Measurements from ENCODE around the gene SLC13A3. TPM values are rescaled to one million over a fixed set of nuclear protein-coding genes. Genes with fewer than 3 reads are reported as not detected.

The SLC13A3 gene
- total RNA-seq, 2 experiments from 2014 or later, result 0.07 TPM

- Mint-ChIP-seq H3K9me3 (ENCODE audit: low read depth) (no peaks in the 10 kb centered on the region), H3K36me3 (ENCODE audit: low read depth) (no peaks in the 10 kb centered on the region), H3K27ac (no peak overlapping the region), H3K4me3 (no peak overlapping the region), H3K4me1 (peaks cover 23% of the 10 kb centered on the region), H3K27me3 (peaks cover 2% of the 10 kb centered on the region)
- no peak for DNase-seq
- ChIA-PET CTCF (no interaction called here), POLR2A (no interaction called here)
- intact Hi-C loops (cut with DNase I, micrococcal nuclease), result loop anchor here in 1 of 2 experiments (1.0 kb wide), 1 partner anchor 35 kb away; the partner anchor contains the start of gene ZNF334
- no peak for ATAC-seq
Observed at GRCh38 chr20:46547995-46548394, 103.3 kb downstream of the SLC13A3 start.

GRCh38 chr20:46546936-46547335, 104.3 kb downstream of the SLC13A3 start:
- H3K9me3 Mint-ChIP-seq (ENCODE audit: low read depth), result no peaks in the 10 kb centered on the region
- peaks cover 7% of the 10 kb centered on the region for H3K27me3 Mint-ChIP-seq
- DNase-seq (peak; percentile 20), ATAC-seq (peak; percentile 35)
- POLR2A ChIA-PET, result no interaction called here
- CTCF ChIA-PET, result interaction anchor here (0.6 to 1.1 kb wide), 3 partner anchors 11 to 381 kb away, joined by 3 to 4 read pairs (median 3); no protein-coding TSS in a partner anchor
- peaks cover 13% of the 10 kb centered on the region for H3K4me1 Mint-ChIP-seq
- H3K4me3 Mint-ChIP-seq, result no peak overlapping the region
- H3K36me3 Mint-ChIP-seq (ENCODE audit: low read depth), result no peaks in the 10 kb centered on the region
- intact Hi-C loops (cut with DNase I, micrococcal nuclease), result loop anchor here in 1 of 2 experiments (1.0 kb wide), 1 partner anchor 34 kb away; the partner anchor contains the start of gene ZNF334
- no peak overlapping the region for H3K27ac Mint-ChIP-seq

- Mint-ChIP-seq H3K27me3 (peaks cover 7% of the 10 kb centered on the region), H3K27ac (no peak overlapping the region), H3K36me3 (ENCODE audit: low read depth) (no peaks in the 10 kb centered on the region), H3K9me3 (ENCODE audit: low read depth) (no peaks in the 10 kb centered on the region), H3K4me1 (peaks cover 10% of the 10 kb centered on the region), H3K4me3 (no peak overlapping the region)
- ChIA-PET CTCF (interaction anchor here (0.7 kb wide), 1 partner anchor 715 kb away, joined by 3 read pairs; no protein-coding TSS in a partner anchor), POLR2A (interaction anchor here (0.7 kb wide), 1 partner anchor 77 kb away, joined by 3 read pairs; no protein-coding TSS in a partner anchor)
- DNase-seq, result no peak
- ATAC-seq, result no peak
- intact Hi-C loops (cut with DNase I, micrococcal nuclease), result no loop called here
Observed at GRCh38 chr20:46546298-46546697, 105.0 kb downstream of the SLC13A3 start.

GRCh38 chr20:46545827-46546138, 105.5 kb downstream of the SLC13A3 start:
- CTCF ChIA-PET, result interaction anchor here (0.7 kb wide), 1 partner anchor 715 kb away, joined by 3 read pairs; no protein-coding TSS in a partner anchor
- ATAC-seq (no peak), DNase-seq (no peak)
- peaks cover 10% of the 10 kb centered on the region for H3K4me1 Mint-ChIP-seq
- no peaks in the 10 kb centered on the region for H3K9me3 Mint-ChIP-seq (ENCODE audit: low read depth)
- H3K4me3 Mint-ChIP-seq, result no peak overlapping the region
- POLR2A ChIA-PET, result interaction anchor here (0.7 kb wide), 1 partner anchor 77 kb away, joined by 3 read pairs; no protein-coding TSS in a partner anchor
- no peaks in the 10 kb centered on the region for H3K36me3 Mint-ChIP-seq (ENCODE audit: low read depth)
- intact Hi-C loops (cut with DNase I, micrococcal nuclease), result loop anchor here (1.0 to 2.0 kb wide), 6 partner anchors 8 to 144 kb away; partner anchors contain the start of genes ELMO2 (in 1 of the 2), TP53RK (in 1 of the 2) and ZNF334 (in 1 of the 2)
- no peak overlapping the region for H3K27ac Mint-ChIP-seq
- peaks cover 10% of the 10 kb centered on the region for H3K27me3 Mint-ChIP-seq

- POLR2A ChIA-PET, result interaction anchor here (0.5 to 1.1 kb wide), 3 partner anchors 13 to 1065 kb away, joined by 3 read pairs; no protein-coding TSS in a partner anchor
- Mint-ChIP-seq H3K27me3 (peaks cover 12% of the 10 kb centered on the region), H3K27ac (peak overlapping the region; percentile 91), H3K4me1 (peaks cover 10% of the 10 kb centered on the region), H3K9me3 (ENCODE audit: low read depth) (no peaks in the 10 kb centered on the region), H3K4me3 (peak overlapping the region; percentile 47), H3K36me3 (ENCODE audit: low read depth) (no peaks in the 10 kb centered on the region)
- peak; percentile 75 for DNase-seq
- CTCF ChIA-PET, result interaction anchor here (0.6 to 1.6 kb wide), 8 partner anchors 12 to 144 kb away, joined by 3 to 6 read pairs (median 4); partner anchors contain the start of gene TP53RK
- peak; percentile 82 for ATAC-seq
- intact Hi-C loops (cut with DNase I, micrococcal nuclease), result loop anchor here (1.0 to 2.0 kb wide), 6 partner anchors 8 to 144 kb away; partner anchors contain the start of genes ELMO2 (in 1 of the 2), TP53RK (in 1 of the 2) and ZNF334 (in 1 of the 2)
Observed at GRCh38 chr20:46545077-46545826, 106.0 kb downstream of the SLC13A3 start.

- DNase-seq (no peak), ATAC-seq (no peak)
- Mint-ChIP-seq H3K4me1 (peaks cover 10% of the 10 kb centered on the region), H3K27ac (no peak overlapping the region), H3K9me3 (ENCODE audit: low read depth) (no peaks in the 10 kb centered on the region), H3K4me3 (no peak overlapping the region), H3K27me3 (peaks cover 12% of the 10 kb centered on the region), H3K36me3 (ENCODE audit: low read depth) (no peaks in the 10 kb centered on the region)
- ChIA-PET CTCF (interaction anchor here (0.7 to 1.6 kb wide), 6 partner anchors 12 to 144 kb away, joined by 3 to 6 read pairs (median 4); partner anchors contain the start of gene TP53RK), POLR2A (interaction anchor here (0.5 to 1.1 kb wide), 2 partner anchors 14 to 142 kb away, joined by 3 read pairs; no protein-coding TSS in a partner anchor)
- intact Hi-C loops (cut with DNase I, micrococcal nuclease), result loop anchor here (2.0 kb wide), 2 partner anchors 136 to 138 kb away; partner anchors contain the start of gene ELMO2 (in 1 of the 2)
Observed at GRCh38 chr20:46544576-46544975, 106.7 kb downstream of the SLC13A3 start.

- no peak overlapping the region for H3K4me3 Mint-ChIP-seq
- peaks cover 10% of the 10 kb centered on the region for H3K4me1 Mint-ChIP-seq
- no peaks in the 10 kb centered on the region for H3K9me3 Mint-ChIP-seq (ENCODE audit: low read depth)
- peaks cover 14% of the 10 kb centered on the region for H3K27me3 Mint-ChIP-seq
- H3K27ac Mint-ChIP-seq, result no peak overlapping the region
- POLR2A ChIA-PET, result no interaction called here
- CTCF ChIA-PET, result interaction anchor here (1.2 to 1.6 kb wide), 4 partner anchors 13 to 29 kb away, joined by 3 to 6 read pairs (median 4); no protein-coding TSS in a partner anchor
- intact Hi-C loops (cut with DNase I, micrococcal nuclease), result loop anchor here (2.0 kb wide), 2 partner anchors 137 kb away; partner anchors contain the start of gene ELMO2 (in 1 of the 2)
- no peak for DNase-seq
- no peaks in the 10 kb centered on the region for H3K36me3 Mint-ChIP-seq (ENCODE audit: low read depth)
- no peak for ATAC-seq
Observed at GRCh38 chr20:46543959-46544358, 107.3 kb downstream of the SLC13A3 start.

- intact Hi-C loops (cut with DNase I, micrococcal nuclease), result no loop called here
- POLR2A ChIA-PET, result no interaction called here
- CTCF ChIA-PET, result no interaction called here
- H3K4me3 Mint-ChIP-seq, result no peak overlapping the region
- H3K27me3 Mint-ChIP-seq, result peaks cover 19% of the 10 kb centered on the region
- no peaks in the 10 kb centered on the region for H3K9me3 Mint-ChIP-seq (ENCODE audit: low read depth)
- peaks cover 10% of the 10 kb centered on the region for H3K4me1 Mint-ChIP-seq
- H3K27ac Mint-ChIP-seq, result no peak overlapping the region
- DNase-seq, result no peak
- no peak for ATAC-seq
- H3K36me3 Mint-ChIP-seq (ENCODE audit: low read depth), result no peaks in the 10 kb centered on the region
Observed at GRCh38 chr20:46543033-46543432, 108.2 kb downstream of the SLC13A3 start.

GRCh38 chr20:46541229-46541935, 109.9 kb downstream of the SLC13A3 start:
- ChIA-PET POLR2A (no interaction called here), CTCF (no interaction called here)
- Mint-ChIP-seq H3K27me3 (peaks cover 25% of the 10 kb centered on the region), H3K9me3 (ENCODE audit: low read depth) (no peaks in the 10 kb centered on the region), H3K4me1 (peaks cover 10% of the 10 kb centered on the region), H3K4me3 (no peak overlapping the region), H3K27ac (no peak overlapping the region), H3K36me3 (ENCODE audit: low read depth) (no peaks in the 10 kb centered on the region)
- no peak for DNase-seq
- intact Hi-C loops (cut with DNase I, micrococcal nuclease), result no loop called here
- no peak for ATAC-seq

GRCh38 chr20:46539113-46539512, 112.1 kb downstream of the SLC13A3 start:
- DNase-seq (no peak), ATAC-seq (no peak)
- Mint-ChIP-seq H3K36me3 (ENCODE audit: low read depth) (no peaks in the 10 kb centered on the region), H3K27ac (no peak overlapping the region), H3K9me3 (ENCODE audit: low read depth) (no peaks in the 10 kb centered on the region), H3K4me1 (peaks cover 2% of the 10 kb centered on the region), H3K4me3 (no peak overlapping the region), H3K27me3 (peaks cover 29% of the 10 kb centered on the region)
- CTCF ChIA-PET, result interaction anchor here (1.2 to 1.5 kb wide), 2 partner anchors 20 to 141 kb away, joined by 3 to 5 read pairs; no protein-coding TSS in a partner anchor
- POLR2A ChIA-PET, result no interaction called here
- intact Hi-C loops (cut with DNase I, micrococcal nuclease), result no loop called here

GRCh38 chr20:46530640-46531039, 120.6 kb downstream of the SLC13A3 start:
- ChIA-PET CTCF (no interaction called here), POLR2A (no interaction called here)
- Mint-ChIP-seq H3K4me3 (no peak overlapping the region), H3K36me3 (ENCODE audit: low read depth) (no peaks in the 10 kb centered on the region), H3K27ac (no peak overlapping the region), H3K4me1 (no peaks in the 10 kb centered on the region), H3K27me3 (peaks cover 12% of the 10 kb centered on the region), H3K9me3 (ENCODE audit: low read depth) (no peaks in the 10 kb centered on the region)
- DNase-seq, result no peak
- no peak for ATAC-seq
- intact Hi-C loops (cut with DNase I, micrococcal nuclease), result no loop called here

Measured in activated CD4-positive, alpha-beta T cell treated with anti-CD3 and anti-CD28 coated beads for 36 hours (primary cell).